SK-N-SH (cell line): ENCODE data around the gene TBC1D2. TPM values are rescaled to one million over a fixed set of nuclear protein-coding genes. Genes with fewer than 3 reads are reported as not detected.

Experiments used
- CTCF ChIA-PET: fragments of 300-600, 350-600 bp; formaldehyde crosslinking; extraction: SDS; loops from one replicate; lab custom pipeline; 2021; lab: Yijun Ruan, JAX
- POLR2A ChIA-PET: fragments of 350-600 bp; sonication (Branson Sonifier 250); formaldehyde crosslinking; extraction: SDS; loops from one replicate; lab custom pipeline; 2020; ENCODE audit warnings: antibody characterized with exemption, inconsistent platforms; lab: Yijun Ruan, JAX
- DNase-seq: peaks from one replicate; pipeline ENCODE4 v3.0.0; 2012
- H2AFZ ChIP-seq: fragments of 200-600 bp; sonication (generic); 2 replicates; pipeline ENCODE4 v1.8.1; 2016; ENCODE audit warnings: antibody characterized with exemption, mild to moderate bottlenecking, low read depth
- H3F3A ChIP-seq: fragments of 200-600 bp; sonication (generic); replicated peaks from 2 replicates; pipeline ENCODE3; 2016; ENCODE audit warnings: antibody characterized with exemption, mild to moderate bottlenecking; ENCODE audit not compliant: insufficient read depth
- H3K27ac ChIP-seq, 2 experiments: fragments of 200-500 bp in 1 of 2; fragments of 200-600 bp in 1 of 2; sonication (Bioruptor generic) in 1 of 2; sonication (generic), shearing (Covaris generic) in 1 of 2; 2 replicates each; pipeline versions ENCODE4 v1.5.1 to v1.6.1; 2014 to 2016; ENCODE audit warnings: low read depth in 2 of 2, inconsistent platforms in 1 of 2, low read length in 1 of 2, mild to moderate bottlenecking in 1 of 2, mixed read lengths in 1 of 2
- H3K27me3 ChIP-seq: fragments of 200-600 bp; sonication (generic), shearing (Covaris generic); 2 replicates; pipeline ENCODE4 v1.6.1; 2016; ENCODE audit warnings: mixed run types; ENCODE audit not compliant: insufficient read depth
- H3K36me3 ChIP-seq, 2 experiments: fragments of 200-500 bp in 1 of 2; fragments of 200-600 bp in 1 of 2; sonication (Bioruptor generic) in 1 of 2; sonication (generic) in 1 of 2; replicated peaks in 1 of 2; 2 replicates each; pipeline versions ENCODE3 to v1.5.1; 2014 to 2016; ENCODE audit warnings: low read length in 1 of 2, mild to moderate bottlenecking in 1 of 2; ENCODE audit not compliant: insufficient read depth in 2 of 2, control insufficient read depth in 1 of 2
- H3K4me1 ChIP-seq, 2 experiments: fragments of 200-500 bp in 1 of 2; fragments of 200-600 bp in 1 of 2; sonication (Bioruptor generic) in 1 of 2; sonication (generic), shearing (Covaris generic) in 1 of 2; 2 replicates each; pipeline versions ENCODE4 v1.5.1 to v1.6.1; 2014 to 2016; ENCODE audit warnings: low read depth in 1 of 2, low read length in 1 of 2, mixed run types in 1 of 2; ENCODE audit not compliant: insufficient read depth in 2 of 2, control insufficient read depth in 1 of 2
- H3K4me2 ChIP-seq: fragments of 200-600 bp; sonication (generic), shearing (Covaris generic); 2 replicates; pipeline ENCODE4 v1.6.1; 2017; ENCODE audit warnings: mixed run types
- H3K4me3 ChIP-seq, 2 experiments: fragments of 200-500 bp in 1 of 2; fragments of 200-600 bp in 1 of 2; sonication (Bioruptor generic) in 1 of 2; sonication (generic), shearing (Covaris generic) in 1 of 2; 2 replicates each; pipeline versions ENCODE4 v1.5.1 to v1.8.1; 2014 to 2016; ENCODE audit warnings: low read depth in 2 of 2, inconsistent platforms in 1 of 2, low read length in 1 of 2, mild to moderate bottlenecking in 1 of 2, mixed read lengths in 1 of 2, moderate library complexity in 1 of 2
- H3K79me2 ChIP-seq: fragments of 200-600 bp; sonication (generic); 2 replicates; pipeline ENCODE4 v1.8.1; 2017; ENCODE audit warnings: mild to moderate bottlenecking; ENCODE audit not compliant: insufficient read depth
- H3K9ac ChIP-seq: fragments of 200-600 bp; sonication (generic); 2 replicates; pipeline ENCODE4 v1.6.1; 2017; ENCODE audit warnings: mixed run types
- H3K9me2 ChIP-seq: fragments of 200-600 bp; sonication (generic); 2 replicates; pipeline ENCODE4 v1.6.1; 2017; ENCODE audit warnings: mixed run types
- H3K9me3 ChIP-seq: fragments of 200-600 bp; sonication (generic); 2 replicates; pipeline ENCODE4 v1.6.1; 2017; ENCODE audit warnings: mixed run types, mild to moderate bottlenecking, moderate library complexity
- H4K20me1 ChIP-seq: fragments of 200-600 bp; sonication (generic); 2 replicates; pipeline ENCODE4 v1.6.1; 2017; ENCODE audit warnings: mild to moderate bottlenecking, mixed run types; ENCODE audit not compliant: insufficient read depth
- CTCF ChIP-seq: fragments of 200-600 bp; sonication (generic); IDR thresholded peaks from 2 replicates; pipeline ENCODE4 v1.6.1; 2017; ENCODE audit warnings: antibody characterized with exemption, mild to moderate bottlenecking, moderate library complexity
- ELF1 ChIP-seq: IDR thresholded peaks from 2 replicates; pipeline ENCODE4 v1.4.0; 2012
- EP300 ChIP-seq, 2 experiments: IDR thresholded peaks; 2 replicates each; pipeline versions ENCODE4 v1.4.0 to v1.6.1; 2012; ENCODE audit warnings: borderline replicate concordance in 1 of 2, low read depth in 1 of 2, low read length in 1 of 2
- EZH2phosphoT487 ChIP-seq: fragments of 200-600 bp; sonication (generic); IDR thresholded peaks from 2 replicates; pipeline ENCODE4 v1.6.1; 2017; ENCODE audit warnings: low read depth, mixed run types, mild to moderate bottlenecking, antibody characterized with exemption, moderate library complexity, borderline replicate concordance
- FOXJ3 ChIP-seq: sonication (generic); formaldehyde crosslinking; IDR thresholded peaks from 2 replicates; pipeline ENCODE4 v1.5.1; 2020; ENCODE audit warnings: mild to moderate bottlenecking, missing genetic modification reagents
- FOXM1 ChIP-seq: IDR thresholded peaks from 2 replicates; pipeline ENCODE4 v1.4.0; 2012; ENCODE audit warnings: low read depth, mild to moderate bottlenecking
- GABPA ChIP-seq: IDR thresholded peaks from 2 replicates; pipeline ENCODE4 v1.4.0; 2012; ENCODE audit warnings: low read depth, mild to moderate bottlenecking
- GATA2 ChIP-seq: sonication (generic); formaldehyde crosslinking; IDR thresholded peaks from 2 replicates; pipeline ENCODE4 v1.5.0; 2020; ENCODE audit warnings: mild to moderate bottlenecking, missing genetic modification reagents
- IRF3 ChIP-seq: fragments of 150-350 bp; IDR thresholded peaks from 2 replicates; pipeline ENCODE4 v1.6.1; 2016; ENCODE audit warnings: mild to moderate bottlenecking, low read depth, low read length
- JUND ChIP-seq: IDR thresholded peaks from 2 replicates; pipeline ENCODE4 v1.4.0; 2012
- MAX ChIP-seq: IDR thresholded peaks from 2 replicates; pipeline ENCODE4 v1.4.0; 2012; ENCODE audit warnings: low read depth
- MEF2A ChIP-seq: IDR thresholded peaks from 2 replicates; pipeline ENCODE4 v1.4.0; 2012; ENCODE audit warnings: low read depth, borderline replicate concordance
- MXI1 ChIP-seq: IDR thresholded peaks from 2 replicates; pipeline ENCODE4 v1.6.1; 2012; ENCODE audit warnings: mild to moderate bottlenecking, low read depth, low read length, improper control_type of control experiment
- NRF1 ChIP-seq: IDR thresholded peaks from 2 replicates; pipeline ENCODE4 v1.6.1; 2012; ENCODE audit warnings: low read depth, mild to moderate bottlenecking, low read length
- RAD21 ChIP-seq: IDR thresholded peaks from 2 replicates; pipeline ENCODE4 v1.6.1; 2012; ENCODE audit warnings: mild to moderate bottlenecking, low read length
- RCOR1 ChIP-seq: fragments of 150-350 bp; IDR thresholded peaks from 2 replicates; pipeline ENCODE4 v1.6.1; 2017; ENCODE audit warnings: antibody characterized with exemption, low read length
- RFX5 ChIP-seq: IDR thresholded peaks from 2 replicates; pipeline ENCODE4 v1.6.1; 2012; ENCODE audit warnings: mild to moderate bottlenecking, improper control_type of control experiment, low read length
- SMC3 ChIP-seq: IDR thresholded peaks from 2 replicates; pipeline ENCODE4 v1.6.1; 2012; ENCODE audit warnings: low read depth, low read length, improper control_type of control experiment
- TCF12 ChIP-seq: IDR thresholded peaks from 2 replicates; pipeline ENCODE4 v1.4.0; 2012
- TEAD4 ChIP-seq: IDR thresholded peaks from 2 replicates; pipeline ENCODE4 v1.4.0; 2012; ENCODE audit warnings: mild to moderate bottlenecking, borderline replicate concordance; ENCODE audit not compliant: insufficient read depth
- YY1 ChIP-seq: IDR thresholded peaks from 2 replicates; pipeline ENCODE4 v1.4.0; 2012; ENCODE audit warnings: low read depth, mild to moderate bottlenecking
- WGBS: methylation state at CpG from one replicate; pipeline ENCODE4 v1.1.6; 2017; ENCODE audit warnings: low lambda C conversion rate; 5-methylcytosine and 5-hydroxymethylcytosine counted together
- polyA plus RNA-seq, 3 experiments: library from polyadenylated mRNA; depleted of rRNA; stranded (reverse); fragments of >200 nt; gene quantifications; 2 replicates each; pipeline ENCODE4 v1.2.3, GENCODE V29; 2012

The TBC1D2 gene
- polyA plus RNA-seq, 1 of the 3 experiments (the other 2 are of a cell fraction) = 5.6 TPM

GRCh38 chr9:98190757-98191105, 64.7 kb downstream of the TBC1D2 start (continued):
- TF ChIP-seq CTCF (no peak), MAX (no peak), TCF12 (no peak)

- POLR2A ChIA-PET = no interaction called here
- Histone ChIP-seq H2AFZ (no peak overlapping the region), H3K4me3 (no peak overlapping the region), H4K20me1 (no peaks in the 10 kb centered on the region), H3K27me3 (no peaks in the 10 kb centered on the region), H3K27ac (no peak overlapping the region), H3K79me2 (no peaks in the 10 kb centered on the region), H3K4me2 (no peak overlapping the region), H3K36me3 (no peaks in the 10 kb centered on the region), H3K4me1 (peaks cover 0 to 16% of the 10 kb centered on the region in 2 experiments; a peak in 1 of 4 replicates), H3K9me3 (no peaks in the 10 kb centered on the region), H3F3A (no peaks in the 10 kb centered on the region), H3K9ac (no peak overlapping the region), H3K9me2 (no peaks in the 10 kb centered on the region)
- WGBS = 54% methylated on average over 6 of the region's 6 CpGs
- no peak for DNase-seq
- TF ChIP-seq SMC3 = no peak
- no peak for TF ChIP-seq FOXJ3 (CRISPR knock-in tag)
- no peak for TF ChIP-seq GATA2 (CRISPR knock-in tag)
- no peak for TF ChIP-seq GABPA
- TF ChIP-seq MEF2A = no peak
- no peak for TF ChIP-seq TCF12
- TF ChIP-seq JUND = no peak
- TF ChIP-seq IRF3 = no peak
- no peak for TF ChIP-seq RAD21
- TF ChIP-seq RFX5 = no peak
- CTCF ChIA-PET = interaction anchor here (0.6 to 2.3 kb wide), 5 partner anchors 11 to 47 kb away, joined by 3 to 7 read pairs (median 3); no protein-coding TSS in a partner anchor
These were observed 66.0 kb downstream of the TBC1D2 start for GRCh38 chr9:98189412-98189811.

GRCh38 chr9:98187926-98188325, 67.5 kb downstream of the TBC1D2 start:
- Histone ChIP-seq H3F3A (no peaks in the 10 kb centered on the region), H2AFZ (no peak overlapping the region), H3K9me2 (no peaks in the 10 kb centered on the region), H3K4me1 (peaks cover 0 to 12% of the 10 kb centered on the region in 2 experiments; a peak in 1 of 4 replicates), H3K36me3 (no peaks in the 10 kb centered on the region), H3K79me2 (no peaks in the 10 kb centered on the region), H3K9me3 (no peaks in the 10 kb centered on the region), H4K20me1 (no peaks in the 10 kb centered on the region), H3K9ac (no peak overlapping the region), H3K27ac (no peak overlapping the region), H3K4me3 (no peak overlapping the region), H3K27me3 (no peaks in the 10 kb centered on the region), H3K4me2 (no peak overlapping the region)
- TF ChIP-seq GATA2 (CRISPR knock-in tag) (no peak), ELF1 (no peak), RAD21 (no peak), YY1 (no peak), GABPA (no peak), RFX5 (no peak), MXI1 (no peak), EP300 (IDR thresholded peaks at IDR 0.05; ENCODE audit: borderline replicate concordance in 1 of 2, low read depth in 1 of 2, low read length in 1 of 2) (no peak), CTCF (no peak), NRF1 (no peak), SMC3 (no peak), RCOR1 (no peak), TEAD4 (no peak), FOXM1 (no peak), EZH2phosphoT487 (no peak)
- 94% methylated on average over 5 of the region's 5 CpGs for WGBS
- POLR2A ChIA-PET = interaction anchor here (0.8 kb wide), 1 partner anchor 69 kb away, joined by 3 read pairs; the partner anchor contains the start of gene TRIM14
- CTCF ChIA-PET = interaction anchor here (2.3 kb wide), 1 partner anchor 17 kb away, joined by 7 read pairs; no protein-coding TSS in a partner anchor
- DNase-seq = no peak
